Heart left ventricle (tissue), 16 donors: ENCODE results near the gene HTR1B. TPM values are rescaled to one million over a fixed set of nuclear protein-coding genes. Genes with fewer than 3 reads are reported as not detected.

ENCODE experiments used
- ATAC-seq, 4 donors: fragments of 200-7000 bp; cut with Tn5 transposase; one replicate each; pipeline ENCODE4 v1.9.1; 2020 to 2022; ENCODE audit warnings: moderate library complexity in 4 of 4, mild to moderate bottlenecking in 3 of 4, moderate number of reproducible peaks in 1 of 4
- DNase-seq, 5 donors: peaks; one replicate each; pipeline ENCODE4 v3.0.0-alpha.2; 2020
- H3K27ac ChIP-seq, 12 donors: fragments of 200-600 bp; sonication (generic) in 4 of 12; one replicate each; pipeline versions ENCODE4 v1.5.0 to v1.8.0; 2016 to 2022; ENCODE audit warnings: mild to moderate bottlenecking in 2 of 12
- H3K27me3 ChIP-seq, 9 donors: fragments of 200-600 bp; sonication (generic) in 2 of 9; one replicate each; pipeline versions ENCODE4 v1.5.1 to v1.8.0; 2016 to 2022; ENCODE audit warnings: mild to moderate bottlenecking in 3 of 9
- H3K36me3 ChIP-seq, 9 donors: fragments of 200-600 bp; sonication (generic) in 2 of 9; one replicate each; pipeline versions ENCODE4 v1.5.0 to v1.8.0; 2018 to 2022; ENCODE audit warnings: mild to moderate bottlenecking in 2 of 9
- H3K4me1 ChIP-seq, 12 donors: fragments of 200-600 bp; sonication (generic) in 4 of 12; one replicate each; pipeline versions ENCODE4 v1.5.0 to v1.8.0; 2016 to 2022; ENCODE audit warnings: mild to moderate bottlenecking in 3 of 12
- H3K4me3 ChIP-seq, 12 donors: fragments of 200-600 bp; sonication (generic) in 4 of 12; one replicate each; pipeline versions ENCODE4 v1.5.0 to v1.8.0; 2017 to 2022; ENCODE audit warnings: mild to moderate bottlenecking in 9 of 12, moderate library complexity in 4 of 12
- H3K9me3 ChIP-seq, 12 donors: fragments of 200-600 bp; sonication (generic) in 4 of 12; one replicate each; pipeline versions ENCODE4 v1.5.0 to v1.8.0; 2016 to 2022; ENCODE audit warnings: mild to moderate bottlenecking in 1 of 12
- POLR2A ChIP-seq, 2 donors: fragments of 450-650 bp; IDR thresholded peaks; one replicate each; pipeline ENCODE4 v1.6.1; 2017; ENCODE audit warnings: antibody characterized with exemption in 2 of 2, mild to moderate bottlenecking in 2 of 2, moderate library complexity in 2 of 2
- WGBS, 4 donors: extraction: QIAGEN DNeasy Blood & Tissue Kit in 2 of 4; methylation state at CpG; one replicate each; pipeline versions ENCODE4 v1.1.5 to v1.1.7; 2013 to 2018; 5-methylcytosine and 5-hydroxymethylcytosine counted together
- intact Hi-C, 10 donors: fragments of 100-400 bp; cut with DNase I; formaldehyde crosslinking; loops; one replicate each; pipeline versions ENCODE4 v1.11.1 to v1.14.2; 2022
- polyA plus RNA-seq, 2 donors: library from polyadenylated mRNA; stranded (reverse); fragments of 200-250 nt; gene quantifications; one replicate each; pipeline ENCODE4 v1.2.3, GENCODE V29; 2013
- total RNA-seq, 9 donors: library from RNA; depleted of rRNA in 2 of 9; stranded (reverse); fragments of >200 nt in 2 of 9; fragmentation: NEBNext Ultra II Directional in 3 of 9; extraction: Animal tissue kit (Norgen Biotek cat#: 25700) in 3 of 9; gene quantifications; one replicate each; pipeline versions ENCODE4 v1.1.0 to v1.2.4, GENCODE V29; 2016 to 2023
- TF ChIP-seq, protein P1 (sequence below), 12 donors: fragments of 200-600 bp; sonication (generic) in 4 of 12; IDR thresholded peaks; one replicate each; pipeline versions ENCODE4 v1.5.0 to v1.8.0; 2018 to 2022; ENCODE audit warnings: antibody characterized with exemption in 12 of 12, mild to moderate bottlenecking in 5 of 12
- donor health status: ischemic (EF 13 %, LVEDD 7.1; RV severe dilation, severe dysfunction).
- donor health status: healthy with polysubstance abuse.
- donor health status: DM: no; HTN: yes; CAD: no.
- donor health status: DM: no; HTN: no; CAD: no.
- donor health status: ischemic (EF 25% LVEDD 6.9; RV normal size, moderate dysfunction).
- donor health status: ischemic (EF 25% LVEDD 5.7; RV mildly dilated, moderate dysfunction).
- donor health status: healthy.
- donor health status: DM: yes; HTN: yes; CAD: no.
- donor health status: ischemic (EF 35%, LVEDD 5.7; RV mildly dilated, moderate dysfunction).
- donor health status: nonischemic (EF 11% LVEDD 7.7; RV severe dilation, severe dysfunction).
- donor health status: DM: yes; HTN: yes; CAD: no.
- donor health status: PGD.
- donor health status: ischemic (EF 29% LVEDD 5.4; RV normal size, mild dysfunction).
- donor health status: nonischemic (EF 23%, LVEDD 6.1; RV moderate dilation, normal function).

Gene HTR1B
- total and polyA plus RNA-seq, 11 donors, result 0.03 to 0.10 TPM; not detected in 9

DNA sequence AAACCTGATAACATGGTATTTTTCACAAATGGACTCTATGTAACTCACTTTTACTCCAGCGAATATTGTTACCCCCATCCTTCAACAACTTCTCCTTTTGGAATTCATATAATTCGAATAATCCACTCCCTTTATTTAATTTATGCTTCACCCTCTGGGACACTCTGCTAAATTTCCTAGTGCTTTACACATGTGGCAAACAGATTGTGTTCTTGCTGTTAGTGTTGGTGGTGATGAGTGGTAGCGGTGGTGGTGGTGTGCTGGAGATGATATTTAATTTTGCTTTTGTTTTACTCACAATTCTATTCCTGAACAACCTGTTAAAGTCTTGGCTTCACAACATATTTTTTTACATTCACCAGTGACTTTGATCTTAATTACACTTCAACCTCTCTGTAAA, 32.8 kb downstream of the HTR1B start:
- Histone ChIP-seq H3K27ac (no peak overlapping the region), H3K4me3 (no peak overlapping the region), H3K36me3 (no peaks in the 10 kb centered on the region), H3K4me1 (no peaks in the 10 kb centered on the region), H3K9me3 (no peaks in the 10 kb centered on the region), H3K27me3 (no peaks in the 10 kb centered on the region)
- intact Hi-C loops, result no loop called here
- DNase-seq (no peak), ATAC-seq (no peak)
- TF ChIP-seq POLR2A (IDR thresholded peaks at IDR 0.05), result no peak
- TF ChIP-seq, protein P1, sequence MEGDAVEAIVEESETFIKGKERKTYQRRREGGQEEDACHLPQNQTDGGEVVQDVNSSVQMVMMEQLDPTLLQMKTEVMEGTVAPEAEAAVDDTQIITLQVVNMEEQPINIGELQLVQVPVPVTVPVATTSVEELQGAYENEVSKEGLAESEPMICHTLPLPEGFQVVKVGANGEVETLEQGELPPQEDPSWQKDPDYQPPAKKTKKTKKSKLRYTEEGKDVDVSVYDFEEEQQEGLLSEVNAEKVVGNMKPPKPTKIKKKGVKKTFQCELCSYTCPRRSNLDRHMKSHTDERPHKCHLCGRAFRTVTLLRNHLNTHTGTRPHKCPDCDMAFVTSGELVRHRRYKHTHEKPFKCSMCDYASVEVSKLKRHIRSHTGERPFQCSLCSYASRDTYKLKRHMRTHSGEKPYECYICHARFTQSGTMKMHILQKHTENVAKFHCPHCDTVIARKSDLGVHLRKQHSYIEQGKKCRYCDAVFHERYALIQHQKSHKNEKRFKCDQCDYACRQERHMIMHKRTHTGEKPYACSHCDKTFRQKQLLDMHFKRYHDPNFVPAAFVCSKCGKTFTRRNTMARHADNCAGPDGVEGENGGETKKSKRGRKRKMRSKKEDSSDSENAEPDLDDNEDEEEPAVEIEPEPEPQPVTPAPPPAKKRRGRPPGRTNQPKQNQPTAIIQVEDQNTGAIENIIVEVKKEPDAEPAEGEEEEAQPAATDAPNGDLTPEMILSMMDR (IDR thresholded peaks at IDR 0.05), result no peak
- 85 to 89% (median 86%) methylated on average over 3 of the region's 3 CpGs for WGBS, 4 donors

DNA sequence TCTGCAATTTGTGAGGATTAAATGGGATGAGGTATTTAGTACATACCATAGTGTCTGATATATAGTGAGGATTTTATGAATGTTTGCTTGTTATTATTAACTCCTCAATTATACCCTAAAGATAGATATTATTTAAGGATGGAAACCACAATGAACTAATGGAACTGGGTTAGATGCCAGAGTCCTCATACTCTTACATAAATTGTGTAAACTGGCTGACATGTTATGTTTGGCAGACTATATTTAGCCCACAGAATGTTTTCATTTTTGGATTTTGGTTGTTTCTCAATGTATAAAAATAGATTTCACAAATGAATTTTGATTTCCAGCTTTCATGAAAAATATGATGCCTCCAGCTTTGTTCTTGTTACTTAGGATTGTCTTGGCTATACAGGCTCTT, 37.6 kb downstream of the HTR1B start:
- TF ChIP-seq POLR2A (IDR thresholded peaks at IDR 0.05), result no peak
- TF ChIP-seq, protein P1 (IDR thresholded peaks at IDR 0.05), result no peak
- H3K36me3 ChIP-seq, result no peaks in the 10 kb centered on the region
- ATAC-seq (no peak), DNase-seq (no peak)
- no peaks in the 10 kb centered on the region for H3K9me3 ChIP-seq
- no peak overlapping the region for H3K4me3 ChIP-seq
- intact Hi-C loops, result no loop called here
- H3K4me1 ChIP-seq, result no peaks in the 10 kb centered on the region
- no peak overlapping the region for H3K27ac ChIP-seq
- no peaks in the 10 kb centered on the region for H3K27me3 ChIP-seq

DNA sequence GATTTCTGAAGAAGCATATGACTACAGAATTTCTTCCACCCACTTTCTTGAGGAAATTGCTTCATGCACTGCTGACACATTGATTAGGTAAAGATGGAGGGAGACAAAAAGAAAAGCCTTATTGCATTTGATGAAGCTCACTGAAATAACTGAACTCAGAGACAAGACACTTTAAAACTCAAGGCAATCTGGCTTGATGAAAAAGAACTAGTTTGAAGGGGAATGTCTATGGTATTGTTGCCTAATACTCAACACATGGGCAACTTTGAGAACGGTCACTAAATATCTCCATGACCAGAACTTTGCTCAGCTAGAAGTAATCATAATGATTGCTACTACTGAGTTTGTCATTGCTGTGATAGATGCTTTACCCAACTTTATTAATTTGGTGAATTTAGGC, 38.1 kb downstream of the HTR1B start:
- H3K4me1 ChIP-seq, result no peaks in the 10 kb centered on the region
- WGBS, 4 donors, result 0 to 93% (median 67%) methylated on average over 1 of the region's 1 CpG
- no peak for DNase-seq
- no peak for ATAC-seq
- intact Hi-C loops, result no loop called here
- no peaks in the 10 kb centered on the region for H3K27me3 ChIP-seq
- no peak for TF ChIP-seq POLR2A (IDR thresholded peaks at IDR 0.05)
- TF ChIP-seq, protein P1 (IDR thresholded peaks at IDR 0.05), result no peak
- no peak overlapping the region for H3K27ac ChIP-seq
- no peaks in the 10 kb centered on the region for H3K9me3 ChIP-seq
- H3K36me3 ChIP-seq, result no peaks in the 10 kb centered on the region
- H3K4me3 ChIP-seq, result no peak overlapping the region

DNA sequence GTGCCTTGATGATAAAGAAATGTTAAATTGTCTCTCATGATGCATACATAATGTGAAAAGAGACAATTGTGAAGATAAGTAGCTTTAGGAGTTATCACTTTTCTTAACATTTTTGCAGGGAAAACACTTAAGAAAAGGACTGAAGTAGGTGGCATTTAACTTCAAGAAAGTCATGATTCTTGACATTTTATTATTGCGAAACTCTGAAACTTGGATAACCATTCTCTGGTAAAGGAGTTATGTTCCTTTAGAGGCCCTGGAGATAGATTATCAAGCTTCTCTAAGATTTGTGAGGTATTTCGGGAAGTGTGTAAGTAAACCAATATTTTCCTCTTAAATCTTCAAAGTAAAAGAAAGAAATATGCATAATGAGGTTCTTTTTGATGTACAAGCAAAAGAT, 38.5 kb downstream of the HTR1B start:
- no peak for DNase-seq
- no peak for TF ChIP-seq POLR2A (IDR thresholded peaks at IDR 0.05)
- TF ChIP-seq, protein P1 (IDR thresholded peaks at IDR 0.05), result no peak
- no peak overlapping the region for H3K4me3 ChIP-seq
- H3K9me3 ChIP-seq, result no peaks in the 10 kb centered on the region
- no peaks in the 10 kb centered on the region for H3K4me1 ChIP-seq
- H3K27ac ChIP-seq, result no peak overlapping the region
- intact Hi-C loops, result no loop called here
- no peaks in the 10 kb centered on the region for H3K27me3 ChIP-seq
- no peaks in the 10 kb centered on the region for H3K36me3 ChIP-seq
- 77 to 90% (median 83%) methylated on average over 2 of the region's 2 CpGs for WGBS, 4 donors
- ATAC-seq, result no peak
